B cell (primary cell): ENCODE data around the gene C14orf39. TPM values are rescaled to one million over a fixed set of nuclear protein-coding genes. Genes with fewer than 3 reads are reported as not detected.

ENCODE experiments used
- ATAC-seq: fragments of 200-7000 bp; cut with Tn5 transposase; one replicate; pipeline ENCODE4 v1.10.0; 2021; ENCODE audit warnings: low read depth, mild to moderate bottlenecking, moderate number of reproducible peaks, moderate library complexity
- CTCF ChIA-PET: fragments of 350-600 bp; sonication (Branson Sonifier 250); formaldehyde crosslinking; loops from one replicate; lab custom pipeline; 2021; ENCODE audit warnings: antibody characterized with exemption, inconsistent platforms; lab: Charles Lee
- POLR2A ChIA-PET: fragments of 350-600 bp; sonication (Branson Sonifier 250); formaldehyde crosslinking; loops from one replicate; lab custom pipeline; 2021; ENCODE audit warnings: antibody characterized with exemption; lab: Charles Lee
- DNase-seq: peaks from one replicate; pipeline ENCODE4 v3.0.0; 2013
- H2AFZ ChIP-seq: 2 replicates; pipeline ENCODE4 v1.6.1; 2012; ENCODE audit warnings: mild to moderate bottlenecking, low read depth, low read length; ENCODE audit not compliant: insufficient read depth, poor library complexity, severe bottlenecking
- H3K27ac ChIP-seq, 2 donors: 1 replicate in 1 of 2; 2 replicates in 1 of 2; pipeline ENCODE4 v1.5.1; 2012 to 2013; ENCODE audit warnings: low read length in 2 of 2, mild to moderate bottlenecking in 2 of 2, moderate library complexity in 1 of 2
- H3K27me3 ChIP-seq, 4 experiments: fragments of 200-600 bp in 1 of 4; sonication (generic) in 1 of 4; replicated peaks in 1 of 4; 1 replicate in 2 of 4; 2 replicates in 2 of 4; pipeline versions ENCODE4 v1.6.1 to v1.7.0; 2013 to 2016; ENCODE audit warnings: low read length in 3 of 4, mild to moderate bottlenecking in 2 of 4, mixed read lengths in 1 of 4, moderate library complexity in 1 of 4; ENCODE audit not compliant: insufficient read depth in 4 of 4, control insufficient read depth in 3 of 4; ENCODE audit errors: control extremely low read depth in 1 of 4
- H3K36me3 ChIP-seq, 2 experiments: replicated peaks in 1 of 2; 1 replicate in 1 of 2; 2 replicates in 1 of 2; pipeline versions ENCODE4 v1.6.1 to v1.7.1; 2013; ENCODE audit warnings: low read length in 1 of 2; ENCODE audit not compliant: insufficient read depth in 2 of 2, control insufficient read depth in 1 of 2; ENCODE audit errors: control extremely low read depth in 1 of 2, extremely low read depth in 1 of 2
- H3K4me1 ChIP-seq, 2 donors: fragments of 200-600 bp in 1 of 2; sonication (generic) in 1 of 2; 1 replicate in 1 of 2; 2 replicates in 1 of 2; pipeline versions ENCODE4 v1.5.1 to v1.6.1; 2013 to 2017; ENCODE audit warnings: low read length in 2 of 2; ENCODE audit not compliant: control insufficient read depth in 2 of 2, insufficient read depth in 2 of 2
- H3K4me2 ChIP-seq: replicated peaks from 2 replicates; pipeline ENCODE3; 2012; ENCODE audit warnings: mild to moderate bottlenecking, low read depth, low read length; ENCODE audit not compliant: poor library complexity, severe bottlenecking
- H3K4me3 ChIP-seq, 5 experiments: fragments of 200-600 bp in 1 of 5; sonication (generic) in 1 of 5; 1 replicate in 3 of 5; 2 replicates in 2 of 5; pipeline versions ENCODE4 v1.5.1 to v1.7.0; 2011 to 2016; ENCODE audit warnings: low read length in 4 of 5, mild to moderate bottlenecking in 4 of 5, low read depth in 2 of 5, control low read depth in 1 of 5, moderate library complexity in 1 of 5; ENCODE audit not compliant: insufficient read depth in 1 of 5; ENCODE audit errors: control extremely low read depth in 1 of 5, extremely low read depth in 1 of 5
- H3K79me2 ChIP-seq: fragments of 200-600 bp; sonication (generic); one replicate; pipeline ENCODE4 v1.6.0; 2016; ENCODE audit warnings: low read length; ENCODE audit not compliant: control insufficient read depth, insufficient read depth
- H3K9ac ChIP-seq: fragments of 200-600 bp; sonication (generic); 2 replicates; pipeline ENCODE4 v1.6.1; 2017; ENCODE audit warnings: mild to moderate bottlenecking, low read length, moderate library complexity
- H3K9me3 ChIP-seq, 3 donors: one replicate each; pipeline versions ENCODE4 v1.6.1 to v1.7.1; 2013; ENCODE audit warnings: low read length in 2 of 3; ENCODE audit not compliant: control insufficient read depth in 2 of 3, insufficient read depth in 1 of 3; ENCODE audit errors: control extremely low read depth in 1 of 3
- H4K20me1 ChIP-seq: 2 replicates; pipeline ENCODE4 v1.6.0; 2012; ENCODE audit warnings: mild to moderate bottlenecking, low read length; ENCODE audit not compliant: insufficient read depth, control insufficient read depth, poor library complexity, severe bottlenecking
- H3K27ac Mint-ChIP-seq: one replicate; pipeline ENCODE4 v1.8.0; 2021; ENCODE audit warnings: mixed read lengths
- H3K27me3 Mint-ChIP-seq: one replicate; pipeline ENCODE4 v1.8.0; 2021; ENCODE audit warnings: mixed read lengths
- H3K4me1 Mint-ChIP-seq: one replicate; pipeline ENCODE4 v1.8.0; 2021; ENCODE audit warnings: mixed read lengths
- H3K4me3 Mint-ChIP-seq: one replicate; pipeline ENCODE4 v1.8.0; 2021; ENCODE audit warnings: mixed read lengths
- H3K9me3 Mint-ChIP-seq: one replicate; pipeline ENCODE4 v1.8.0; 2022; ENCODE audit warnings: mixed read lengths; ENCODE audit not compliant: insufficient read depth
- CTCF ChIP-seq: fragments of 200-600 bp; IDR thresholded peaks from one replicate; pipeline ENCODE4 v1.8.0; 2022; ENCODE audit warnings: antibody characterized with exemption, mild to moderate bottlenecking
- EZH2 ChIP-seq: IDR thresholded peaks from 2 replicates; pipeline ENCODE4 v1.6.1; 2012; ENCODE audit warnings: borderline replicate concordance, low read depth, mild to moderate bottlenecking, moderate library complexity, low read length; ENCODE audit not compliant: insufficient read depth, poor library complexity, severe bottlenecking
- WGBS: methylation state at CpG from one replicate; pipeline ENCODE4 v1.1.5; 2013; ENCODE audit warnings: missing lambda C conversion rate; ENCODE audit not compliant: insufficient coverage; 5-methylcytosine and 5-hydroxymethylcytosine counted together
- intact Hi-C: fragments of 100-400 bp; cut with micrococcal nuclease; formaldehyde crosslinking; loops from one replicate; pipeline ENCODE4 v1.10.0; 2022
- polyA plus RNA-seq: library from polyadenylated mRNA; depleted of rRNA; stranded (reverse); fragments of >200 nt; gene quantifications from 2 replicates; pipeline ENCODE4 v1.2.3, GENCODE V29; 2012
- total RNA-seq, 2 donors: library from RNA; stranded (reverse); fragments of 120-200 nt in 1 of 2; gene quantifications; 1 replicate in 1 of 2; 2 replicates in 1 of 2; pipeline versions ENCODE4 v1.2.3 to v1.2.4, GENCODE V29; 2013 to 2022

Gene C14orf39
- total and polyA plus RNA-seq, 2 donors (not counting 1 experiment from before 2014, with no cell fraction given), result not detected

GRCh38 chr14:60506010-60506409 is 20.1 kb upstream of the C14orf39 start:
- Histone ChIP-seq H3K4me1 (peaks cover 15 to 22% of the 10 kb centered on the region in 2 donors), H4K20me1 (no peaks in the 10 kb centered on the region), H3K9ac (no peak overlapping the region), H3K9me3 (peaks cover 0 to 37% (median 0%) of the 10 kb centered on the region in 3 donors), H3K4me3 (no peak overlapping the region), H3K27ac (no peak overlapping the region), H3K4me2 (no peak overlapping the region), H2AFZ (no peak overlapping the region), H3K27me3 (peaks cover 0 to 66% (median 53%) of the 10 kb centered on the region in 4 experiments), H3K79me2 (no peaks in the 10 kb centered on the region), H3K36me3 (no peaks in the 10 kb centered on the region)
- Mint-ChIP-seq H3K4me1 (peaks cover 5% of the 10 kb centered on the region), H3K27ac (no peak overlapping the region), H3K9me3 (no peaks in the 10 kb centered on the region), H3K4me3 (no peak overlapping the region), H3K27me3 (peaks cover 60% of the 10 kb centered on the region)
- TF ChIP-seq EZH2 (no peak), CTCF (no peak)
- ATAC-seq (no peak), DNase-seq (no peak)
- intact Hi-C loops, result no loop called here
- ChIA-PET POLR2A (no interaction called here), CTCF (no interaction called here)
- WGBS, result 10% methylated on average over 3 of the region's 7 CpGs

- no peak overlapping the region for H3K27ac Mint-ChIP-seq
- no peak overlapping the region for H3K4me3 Mint-ChIP-seq
- H3K9ac ChIP-seq, result no peak overlapping the region
- ATAC-seq, result no peak
- H3K9me3 ChIP-seq, result peaks cover 0 to 31% (median 0%) of the 10 kb centered on the region in 3 donors
- no peaks in the 10 kb centered on the region for H4K20me1 ChIP-seq
- DNase-seq, result no peak
- no peak overlapping the region for H3K4me2 ChIP-seq
- peaks cover 0 to 60% (median 50%) of the 10 kb centered on the region in 4 experiments for H3K27me3 ChIP-seq
- peaks cover 3% of the 10 kb centered on the region for H3K4me1 Mint-ChIP-seq
- TF ChIP-seq CTCF, result no peak
- no peak for TF ChIP-seq EZH2
- H3K4me3 ChIP-seq, result no peak overlapping the region
- no peaks in the 10 kb centered on the region for H3K79me2 ChIP-seq
- H3K4me1 ChIP-seq, result peaks cover 10 to 17% of the 10 kb centered on the region in 2 donors
- intact Hi-C loops, result no loop called here
- WGBS, result no CpG with 5 or more reads among the region's 2 CpGs
- ChIA-PET POLR2A (no interaction called here), CTCF (no interaction called here)
- peaks cover 65% of the 10 kb centered on the region for H3K27me3 Mint-ChIP-seq
- no peak overlapping the region for H3K27ac ChIP-seq
- no peaks in the 10 kb centered on the region for H3K36me3 ChIP-seq
- no peaks in the 10 kb centered on the region for H3K9me3 Mint-ChIP-seq
- H2AFZ ChIP-seq, result no peak overlapping the region
Measured at GRCh38 chr14:60505448-60505847, 19.6 kb upstream of the C14orf39 start.
